Measurements from ENCODE around the gene DOK7.

The DOK7 gene

DNA sequence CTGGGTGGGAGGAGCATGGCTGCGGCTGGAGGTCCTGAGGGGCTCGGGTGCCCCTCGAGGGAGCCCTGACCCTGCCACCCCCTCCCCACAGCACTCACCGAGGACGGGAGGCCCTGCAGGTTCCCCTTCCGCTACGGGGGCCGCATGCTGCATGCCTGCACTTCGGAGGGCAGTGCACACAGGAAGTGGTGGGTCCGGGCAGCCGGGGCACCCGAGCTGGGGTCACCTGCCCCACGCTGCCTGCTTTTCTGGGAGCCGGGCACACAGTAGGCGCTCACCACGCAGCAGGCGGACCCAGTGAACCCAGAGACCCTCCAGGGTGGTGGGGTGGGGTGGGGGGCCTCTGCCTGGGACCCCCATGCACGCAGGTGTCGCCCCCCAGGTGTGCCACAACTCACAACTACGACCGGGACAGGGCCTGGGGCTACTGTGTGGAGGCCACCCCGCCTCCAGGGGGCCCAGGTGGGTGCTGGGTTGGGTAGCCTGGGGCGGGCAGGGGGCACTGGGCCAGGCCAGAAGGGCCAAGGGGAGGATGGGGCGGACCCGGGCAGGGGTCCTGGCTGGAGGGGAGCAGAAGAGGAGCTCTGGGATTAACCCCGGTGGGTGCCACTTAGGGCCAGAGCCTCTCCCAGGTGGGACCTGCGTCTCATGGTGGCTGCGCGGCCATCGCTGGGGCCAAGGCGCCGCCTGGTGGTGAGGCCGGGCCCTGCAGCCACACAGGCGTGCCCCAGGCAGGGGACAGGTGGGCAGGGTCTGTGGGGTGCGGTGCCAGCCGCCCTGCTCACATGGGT, 20.0 kb upstream of the DOK7 start:
- H3K27me3 Mint-ChIP-seq: peaks cover 6% of the 10 kb centered on the region
- no peak overlapping the region for H3K4me3 Mint-ChIP-seq
- intact Hi-C loops (cut with micrococcal nuclease): loop anchor here (1.0 kb wide), 1 partner anchor 97 kb away; no protein-coding TSS in a partner anchor

DNA sequence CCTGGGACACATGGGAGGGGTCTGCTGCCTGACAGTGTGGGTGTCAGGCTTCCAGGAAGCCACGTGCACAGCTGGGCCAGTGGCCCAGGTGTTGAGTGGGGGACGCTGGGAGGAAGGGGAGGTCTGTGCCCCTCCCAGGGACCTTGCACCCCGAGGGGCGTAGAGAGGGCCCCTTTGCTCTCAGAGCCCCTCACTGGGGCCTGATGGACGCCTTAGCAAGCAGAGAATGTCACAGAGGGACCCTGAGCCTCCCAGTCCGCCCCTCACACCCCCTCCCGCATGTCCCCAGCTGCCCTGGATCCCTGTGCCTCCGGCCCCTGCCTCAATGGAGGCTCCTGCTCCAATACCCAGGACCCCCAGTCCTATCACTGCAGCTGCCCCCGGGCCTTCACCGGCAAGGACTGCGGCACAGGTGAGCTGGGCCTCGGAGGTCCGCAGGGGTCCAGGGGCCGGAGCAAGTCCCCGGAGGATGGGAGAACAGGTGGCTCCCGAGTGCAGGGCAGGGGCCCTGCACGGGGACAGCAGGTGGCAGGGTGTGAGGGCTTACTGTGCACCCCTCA, 19.3 kb upstream of the DOK7 start:
- intact Hi-C loops (cut with micrococcal nuclease): loop anchor here (1.0 kb wide), 1 partner anchor 98 kb away; no protein-coding TSS in a partner anchor
- Mint-ChIP-seq H3K36me3 (ENCODE audit: low read depth) (no peaks in the 10 kb centered on the region), H3K27ac (no peak overlapping the region), H3K4me1 (ENCODE audit: low read depth) (peaks cover 18% of the 10 kb centered on the region), H3K9me3 (no peaks in the 10 kb centered on the region), H3K27me3 (peaks cover 6% of the 10 kb centered on the region), H3K4me3 (no peak overlapping the region)

More for the DNA sequence above, 20.0 kb upstream of the DOK7 start:
- H3K9me3 Mint-ChIP-seq: no peaks in the 10 kb centered on the region
- no peak overlapping the region for H3K27ac Mint-ChIP-seq
- H3K4me1 Mint-ChIP-seq (ENCODE audit: low read depth): peaks cover 18% of the 10 kb centered on the region
- H3K36me3 Mint-ChIP-seq (ENCODE audit: low read depth): no peaks in the 10 kb centered on the region

DNA sequence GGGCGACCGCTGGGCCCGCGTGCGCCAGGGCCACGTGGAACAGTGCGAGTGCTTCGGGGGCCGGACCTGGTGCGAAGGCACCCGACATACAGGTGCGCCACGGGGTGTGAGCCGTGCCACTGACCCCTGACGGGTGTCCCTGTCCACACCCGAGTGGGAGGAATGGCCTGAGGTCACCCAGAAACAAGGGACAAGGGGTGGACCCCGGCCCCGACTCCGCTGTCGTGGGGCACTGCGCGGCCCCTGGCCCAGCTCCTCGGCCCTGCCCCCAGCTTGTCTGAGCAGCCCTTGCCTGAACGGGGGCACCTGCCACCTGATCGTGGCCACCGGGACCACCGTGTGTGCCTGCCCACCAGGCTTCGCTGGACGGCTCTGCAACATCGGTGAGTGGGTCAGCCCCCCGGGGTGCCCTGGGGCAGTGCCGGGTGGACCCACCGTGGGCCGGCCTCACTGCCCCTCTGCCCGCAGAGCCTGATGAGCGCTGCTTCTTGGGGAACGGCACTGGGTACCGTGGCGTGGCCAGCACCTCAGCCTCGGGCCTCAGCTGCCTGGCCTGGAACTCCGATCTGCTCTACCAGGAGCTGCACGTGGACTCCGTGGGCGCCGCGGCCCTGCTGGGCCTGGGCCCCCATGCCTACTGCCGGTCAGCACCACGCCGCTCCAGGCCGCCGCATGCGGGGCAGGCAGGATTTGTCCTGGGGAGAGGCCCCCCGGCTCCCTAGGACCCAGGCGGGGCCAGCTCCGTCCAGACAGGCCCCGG, 18.6 kb upstream of the DOK7 start:
- H3K9me3 Mint-ChIP-seq: no peaks in the 10 kb centered on the region

DNA sequence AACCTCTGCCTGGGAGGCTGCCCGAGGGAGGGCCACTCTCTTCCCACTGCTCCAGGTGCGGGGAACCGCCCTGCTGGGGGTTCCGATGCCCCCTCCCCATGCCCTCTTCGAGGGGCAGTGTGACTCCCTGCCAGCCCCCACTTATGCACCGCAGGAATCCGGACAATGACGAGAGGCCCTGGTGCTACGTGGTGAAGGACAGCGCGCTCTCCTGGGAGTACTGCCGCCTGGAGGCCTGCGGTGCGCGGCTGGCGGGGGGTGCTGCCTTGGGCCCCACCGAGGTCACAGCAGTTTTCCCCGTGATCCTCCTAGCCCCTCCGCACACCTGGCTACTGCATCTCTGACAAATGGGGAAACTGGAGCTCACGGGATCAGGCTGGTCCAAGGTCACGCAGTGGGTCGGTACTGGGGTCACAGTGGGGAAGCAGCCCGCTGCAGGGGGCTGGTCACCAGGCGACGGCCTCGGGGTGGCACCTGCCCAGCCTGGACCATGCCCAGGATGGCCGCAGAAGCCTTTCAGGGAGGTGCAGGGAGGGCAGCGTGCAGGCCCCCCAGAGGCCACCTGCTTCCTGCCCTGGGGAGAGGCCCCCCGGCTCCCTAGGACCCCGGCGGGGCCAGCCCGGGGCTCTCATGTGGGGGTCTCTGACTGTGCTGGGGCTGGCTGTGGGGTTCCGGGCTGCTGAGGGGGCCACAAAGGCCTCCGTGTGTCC, 17.8 kb upstream of the DOK7 start:
- no peaks in the 10 kb centered on the region for H3K36me3 Mint-ChIP-seq (ENCODE audit: low read depth)
- peaks cover 10% of the 10 kb centered on the region for H3K4me1 Mint-ChIP-seq (ENCODE audit: low read depth)
- H3K27me3 Mint-ChIP-seq: peaks cover 4% of the 10 kb centered on the region
- no peak overlapping the region for H3K4me3 Mint-ChIP-seq
- H3K9me3 Mint-ChIP-seq: no peaks in the 10 kb centered on the region
- no peak overlapping the region for H3K27ac Mint-ChIP-seq
- intact Hi-C loops (cut with micrococcal nuclease): no loop called here

More for the DNA sequence above, 18.6 kb upstream of the DOK7 start:
- peaks cover 8% of the 10 kb centered on the region for H3K27me3 Mint-ChIP-seq
- intact Hi-C loops (cut with micrococcal nuclease): no loop called here
- no peak overlapping the region for H3K27ac Mint-ChIP-seq
- no peaks in the 10 kb centered on the region for H3K36me3 Mint-ChIP-seq (ENCODE audit: low read depth)
- H3K4me3 Mint-ChIP-seq: no peak overlapping the region
- H3K4me1 Mint-ChIP-seq (ENCODE audit: low read depth): peaks cover 18% of the 10 kb centered on the region

DNA sequence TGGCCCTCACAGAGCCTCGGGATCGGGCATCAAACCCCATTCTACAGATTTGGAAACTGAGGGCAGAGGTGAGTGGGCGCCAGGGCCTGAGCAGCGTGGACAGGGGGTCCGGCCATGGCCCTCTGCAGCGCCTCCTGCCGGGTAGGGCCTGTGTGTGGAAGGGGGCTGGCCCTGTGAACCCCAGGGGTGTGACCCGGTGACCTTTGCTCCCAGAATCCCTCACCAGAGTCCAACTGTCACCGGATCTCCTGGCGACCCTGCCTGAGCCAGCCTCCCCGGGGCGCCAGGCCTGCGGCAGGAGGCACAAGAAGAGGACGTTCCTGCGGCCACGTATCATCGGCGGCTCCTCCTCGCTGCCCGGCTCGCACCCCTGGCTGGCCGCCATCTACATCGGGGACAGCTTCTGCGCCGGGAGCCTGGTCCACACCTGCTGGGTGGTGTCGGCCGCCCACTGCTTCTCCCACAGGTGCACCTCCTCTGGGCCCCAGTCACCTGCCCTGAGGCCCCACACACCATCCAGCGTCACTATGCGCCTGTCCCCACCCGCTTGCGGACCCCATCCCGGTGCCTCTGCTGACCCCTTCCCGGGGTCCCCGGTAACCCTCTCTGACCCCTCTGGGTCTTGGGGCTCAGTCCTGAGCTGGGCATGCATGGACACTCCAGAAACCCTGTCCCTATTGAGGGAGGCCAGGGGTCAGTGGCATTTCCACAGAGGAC, 17.1 kb upstream of the DOK7 start:
- Mint-ChIP-seq H3K4me1 (ENCODE audit: low read depth) (peaks cover 7% of the 10 kb centered on the region), H3K36me3 (ENCODE audit: low read depth) (no peaks in the 10 kb centered on the region), H3K9me3 (no peaks in the 10 kb centered on the region), H3K27me3 (peaks cover 10% of the 10 kb centered on the region), H3K4me3 (no peak overlapping the region), H3K27ac (no peak overlapping the region)
- intact Hi-C loops (cut with micrococcal nuclease): no loop called here

DNA sequence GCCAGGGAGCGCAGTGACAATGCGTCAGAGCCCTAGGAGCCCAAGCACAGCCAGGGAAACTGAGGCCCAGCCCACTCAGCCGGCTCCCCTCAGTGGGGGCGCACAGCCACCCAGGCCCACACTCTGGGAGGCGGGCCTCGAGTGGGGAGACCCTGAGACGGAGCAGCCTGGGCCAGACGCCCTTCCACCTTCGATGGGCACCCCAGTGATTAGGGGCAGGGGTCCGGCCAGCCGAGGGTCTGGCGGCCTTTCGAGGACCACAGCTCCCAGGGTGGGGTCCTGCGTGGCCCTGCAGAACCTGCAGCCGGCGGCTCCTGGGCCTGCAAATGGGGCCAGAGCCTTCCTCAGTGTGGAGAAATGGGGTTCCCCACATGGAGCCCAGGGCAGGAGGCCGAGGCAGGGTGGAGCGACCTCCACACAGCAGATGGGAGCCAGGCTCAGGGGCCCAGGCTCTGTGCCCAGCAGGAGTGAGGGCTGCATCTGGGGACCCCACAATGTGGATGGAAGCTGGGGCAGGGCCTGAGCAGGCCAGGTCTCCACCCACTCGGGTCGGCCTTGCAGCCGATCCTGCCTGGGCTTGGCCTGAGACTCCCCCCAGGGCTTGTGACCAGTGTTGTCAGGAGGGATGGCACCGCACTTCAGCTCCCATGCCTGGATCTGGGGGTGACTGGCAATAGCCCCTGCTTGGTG, 16.3 kb upstream of the DOK7 start:
- Mint-ChIP-seq H3K9me3 (no peaks in the 10 kb centered on the region), H3K4me1 (ENCODE audit: low read depth) (no peaks in the 10 kb centered on the region), H3K36me3 (ENCODE audit: low read depth) (no peaks in the 10 kb centered on the region), H3K27ac (no peak overlapping the region), H3K4me3 (no peak overlapping the region), H3K27me3 (peaks cover 10% of the 10 kb centered on the region)
- intact Hi-C loops (cut with micrococcal nuclease): no loop called here

DNA sequence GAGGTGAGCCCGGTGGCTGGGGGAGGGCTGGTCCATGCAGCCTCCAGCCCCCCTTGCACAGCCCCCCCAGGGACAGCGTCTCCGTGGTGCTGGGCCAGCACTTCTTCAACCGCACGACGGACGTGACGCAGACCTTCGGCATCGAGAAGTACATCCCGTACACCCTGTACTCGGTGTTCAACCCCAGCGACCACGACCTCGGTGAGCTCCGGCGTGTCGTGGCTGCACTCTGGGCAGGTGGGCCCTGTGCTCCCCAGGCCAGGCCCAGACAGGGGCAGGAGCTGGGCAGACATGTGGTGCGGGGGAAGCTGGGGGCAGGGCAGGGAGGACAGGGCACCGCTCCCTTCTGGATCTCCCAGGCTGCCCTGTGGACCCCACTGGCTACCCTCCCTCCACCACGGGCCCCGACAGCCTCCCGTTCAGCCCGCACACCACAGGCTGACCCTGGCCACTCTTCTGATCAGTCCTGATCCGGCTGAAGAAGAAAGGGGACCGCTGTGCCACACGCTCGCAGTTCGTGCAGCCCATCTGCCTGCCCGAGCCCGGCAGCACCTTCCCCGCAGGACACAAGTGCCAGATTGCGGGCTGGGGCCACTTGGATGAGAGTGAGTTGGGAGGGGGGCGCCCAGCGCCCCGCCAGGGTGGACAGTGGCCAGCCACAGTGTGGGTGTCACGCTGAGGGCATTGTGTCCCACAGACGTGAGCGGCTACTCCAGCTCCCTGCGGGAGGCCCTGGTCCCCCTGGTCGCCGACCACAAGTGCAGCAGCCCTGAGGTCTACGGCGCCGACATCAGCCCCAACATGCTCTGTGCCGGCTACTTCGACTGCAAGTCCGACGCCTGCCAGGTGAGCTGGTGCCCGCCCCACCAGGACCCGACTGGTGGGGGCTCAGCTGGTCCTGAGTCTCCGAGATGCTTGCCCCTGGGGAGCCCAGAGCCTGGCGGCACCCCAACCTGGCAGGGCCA, 15.4 kb upstream of the DOK7 start:
- Mint-ChIP-seq H3K9me3 (no peaks in the 10 kb centered on the region), H3K4me1 (ENCODE audit: low read depth) (no peaks in the 10 kb centered on the region), H3K4me3 (no peak overlapping the region), H3K27ac (no peak overlapping the region), H3K27me3 (peaks cover 10% of the 10 kb centered on the region), H3K36me3 (ENCODE audit: low read depth) (no peaks in the 10 kb centered on the region)
- intact Hi-C loops (cut with micrococcal nuclease): no loop called here

DNA sequence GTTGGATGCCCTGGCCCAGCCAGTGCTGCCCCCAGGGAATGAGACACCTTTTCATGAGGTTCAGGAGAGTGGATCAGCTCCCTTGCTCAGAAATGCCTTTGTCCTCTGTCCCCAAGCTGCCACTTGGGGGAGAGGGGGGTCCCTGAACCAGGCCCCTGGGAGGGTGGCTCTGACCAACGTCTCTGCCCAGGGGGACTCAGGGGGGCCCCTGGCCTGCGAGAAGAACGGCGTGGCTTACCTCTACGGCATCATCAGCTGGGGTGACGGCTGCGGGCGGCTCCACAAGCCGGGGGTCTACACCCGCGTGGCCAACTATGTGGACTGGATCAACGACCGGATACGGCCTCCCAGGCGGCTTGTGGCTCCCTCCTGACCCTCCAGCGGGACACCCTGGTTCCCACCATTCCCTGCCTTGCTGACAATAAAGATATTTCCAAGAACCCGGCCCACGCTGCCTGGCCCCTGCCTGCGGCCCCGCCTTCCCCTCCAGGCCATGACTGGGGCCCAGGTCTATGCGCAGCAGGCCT, 14.0 kb upstream of the DOK7 start:
- Mint-ChIP-seq H3K27me3 (peaks cover 13% of the 10 kb centered on the region), H3K9me3 (no peaks in the 10 kb centered on the region), H3K4me1 (ENCODE audit: low read depth) (no peaks in the 10 kb centered on the region), H3K36me3 (ENCODE audit: low read depth) (no peaks in the 10 kb centered on the region), H3K4me3 (no peak overlapping the region), H3K27ac (no peak overlapping the region)
- intact Hi-C loops (cut with micrococcal nuclease): no loop called here

DNA sequence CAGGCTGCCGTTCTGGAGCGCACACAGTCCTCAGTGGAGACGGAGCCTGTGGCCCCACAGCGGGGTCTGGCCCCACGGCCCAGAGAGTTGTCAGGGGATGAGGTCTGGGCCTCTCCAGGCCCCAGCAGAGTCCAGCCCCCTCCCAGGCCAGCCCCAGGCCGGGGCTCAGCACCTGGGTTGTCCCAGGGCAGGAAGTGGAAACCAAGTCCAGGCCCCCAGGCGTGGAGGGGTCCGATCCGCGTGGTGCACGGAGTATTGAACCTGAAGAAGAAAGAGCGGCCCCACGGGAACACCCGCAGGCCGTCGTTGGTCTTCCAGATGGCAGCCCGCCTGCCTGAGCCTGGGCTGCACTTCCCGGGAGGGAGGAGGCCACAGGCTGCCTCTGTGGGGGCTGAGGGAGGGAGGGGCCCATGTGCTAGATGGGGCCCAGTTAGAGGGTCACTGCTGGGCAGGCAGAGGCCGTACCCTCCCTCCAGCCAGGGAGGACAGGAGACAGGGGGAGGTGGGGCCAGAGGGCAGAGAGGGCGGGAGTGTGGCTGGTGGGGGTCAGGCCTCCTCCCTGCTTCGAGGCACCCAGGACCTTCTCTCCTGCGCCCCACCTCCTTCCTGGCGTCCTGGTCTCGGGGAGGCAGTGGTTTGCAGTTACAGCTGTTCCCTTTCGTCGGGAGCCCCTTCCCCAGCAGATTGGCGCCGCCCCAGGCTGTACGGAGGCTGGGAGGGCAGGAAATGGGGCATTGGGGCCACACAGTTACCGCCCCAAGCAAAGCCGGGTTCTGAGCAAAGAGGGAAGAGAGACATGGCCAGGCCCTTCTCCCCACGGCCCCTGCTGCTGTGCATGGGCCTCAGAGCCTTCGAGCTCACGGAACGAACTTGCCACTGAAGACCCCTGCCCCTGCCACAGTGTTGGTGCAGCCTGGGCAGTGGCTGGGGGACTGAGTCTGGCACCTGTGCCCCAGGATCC, 13.3 kb upstream of the DOK7 start:
- Mint-ChIP-seq H3K27ac (no peak overlapping the region), H3K9me3 (peaks cover 4% of the 10 kb centered on the region), H3K27me3 (peaks cover 15% of the 10 kb centered on the region), H3K36me3 (ENCODE audit: low read depth) (no peaks in the 10 kb centered on the region), H3K4me1 (ENCODE audit: low read depth) (no peaks in the 10 kb centered on the region), H3K4me3 (no peak overlapping the region)
- intact Hi-C loops (cut with micrococcal nuclease): no loop called here

DNA sequence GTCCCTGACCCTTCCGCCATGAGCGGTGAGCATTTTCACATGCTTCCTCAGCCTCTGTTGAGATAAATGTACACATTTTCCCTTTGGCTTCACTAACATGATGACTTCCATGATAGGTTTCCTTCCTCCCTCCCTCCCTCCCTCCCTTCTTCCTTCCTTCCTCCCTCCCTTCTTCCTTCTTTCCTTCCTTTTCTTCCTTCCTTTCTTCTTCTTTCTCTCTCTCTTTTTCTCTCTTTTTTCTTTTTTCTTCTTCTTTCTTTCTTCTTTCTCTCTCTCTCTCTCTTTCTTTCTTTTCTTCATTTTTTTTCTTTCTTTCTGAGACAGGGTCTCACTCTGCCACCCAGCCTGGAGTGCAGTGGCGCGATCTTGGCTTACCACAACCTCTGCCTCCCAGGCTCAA, 12.5 kb upstream of the DOK7 start:
- no peaks in the 10 kb centered on the region for H3K4me1 Mint-ChIP-seq (ENCODE audit: low read depth)
- intact Hi-C loops (cut with micrococcal nuclease): no loop called here
- H3K27ac Mint-ChIP-seq: no peak overlapping the region
- H3K9me3 Mint-ChIP-seq: peaks cover 12% of the 10 kb centered on the region
- no peaks in the 10 kb centered on the region for H3K36me3 Mint-ChIP-seq (ENCODE audit: low read depth)
- H3K27me3 Mint-ChIP-seq: peaks cover 16% of the 10 kb centered on the region
- H3K4me3 Mint-ChIP-seq: no peak overlapping the region

DNA sequence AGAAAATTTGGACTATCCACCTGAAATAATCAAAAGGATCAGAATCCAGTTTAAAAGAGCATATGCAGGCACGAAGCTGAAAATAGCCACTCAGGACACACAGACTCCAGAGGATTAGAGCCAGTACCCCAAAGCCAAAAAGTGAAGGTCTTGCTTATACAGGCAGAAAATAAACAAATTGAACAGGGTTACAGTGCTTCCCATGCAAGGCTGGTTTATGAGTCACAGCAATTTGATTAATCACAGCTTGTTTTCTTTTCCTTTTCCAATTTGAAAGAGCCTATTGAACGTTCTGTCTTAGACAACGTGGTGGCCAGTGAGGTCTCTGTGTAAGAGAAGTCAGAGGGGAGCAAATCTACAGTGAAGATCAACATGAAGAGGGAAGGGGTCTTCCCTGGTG, 11.2 kb upstream of the DOK7 start:
- Mint-ChIP-seq H3K4me1 (ENCODE audit: low read depth) (no peaks in the 10 kb centered on the region), H3K9me3 (peaks cover 17% of the 10 kb centered on the region), H3K27ac (no peak overlapping the region), H3K36me3 (ENCODE audit: low read depth) (no peaks in the 10 kb centered on the region), H3K27me3 (peaks cover 16% of the 10 kb centered on the region), H3K4me3 (no peak overlapping the region)
- intact Hi-C loops (cut with micrococcal nuclease): no loop called here
